OCI-LY3 (cell line): ENCODE measurements around the gene OR2T33.

Experiments used
- EZH2phosphoT487 ChIP-seq: fragments of 200-600 bp; shearing (Covaris generic); IDR thresholded peaks from 2 replicates; pipeline ENCODE4 v1.6.1; 2018; ENCODE audit warnings: antibody characterized with exemption, mixed run types, low read depth
- TF ChIP-seq, protein P1 (sequence below): fragments of 200-600, 300-600 bp; sonication (generic); IDR thresholded peaks from 2 replicates; pipeline ENCODE4 v1.5.1; 2014; ENCODE audit warnings: antibody characterized with exemption, low read length, low read depth

DNA sequence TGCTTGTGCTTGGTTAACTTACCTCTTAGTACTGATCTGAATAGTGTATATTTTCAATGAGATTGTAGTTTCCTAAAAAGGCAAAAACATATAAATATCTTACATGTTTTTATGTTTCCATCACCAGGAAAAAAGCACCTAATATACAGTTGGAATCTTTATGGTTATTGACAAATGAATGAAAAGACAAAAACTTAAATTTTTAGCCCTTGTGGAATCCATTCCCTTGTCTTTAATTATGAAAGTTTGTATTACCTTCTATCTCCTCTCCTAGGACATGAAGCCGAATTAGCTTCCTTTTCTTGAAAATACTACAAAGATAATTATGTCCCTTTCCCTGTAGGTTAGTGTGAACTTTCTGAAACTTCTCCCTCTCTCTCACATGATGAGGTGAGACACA lies 25.5 kb upstream of the OR2T33 start, which contains the start of gene OR2T12:
- TF ChIP-seq, protein P1, sequence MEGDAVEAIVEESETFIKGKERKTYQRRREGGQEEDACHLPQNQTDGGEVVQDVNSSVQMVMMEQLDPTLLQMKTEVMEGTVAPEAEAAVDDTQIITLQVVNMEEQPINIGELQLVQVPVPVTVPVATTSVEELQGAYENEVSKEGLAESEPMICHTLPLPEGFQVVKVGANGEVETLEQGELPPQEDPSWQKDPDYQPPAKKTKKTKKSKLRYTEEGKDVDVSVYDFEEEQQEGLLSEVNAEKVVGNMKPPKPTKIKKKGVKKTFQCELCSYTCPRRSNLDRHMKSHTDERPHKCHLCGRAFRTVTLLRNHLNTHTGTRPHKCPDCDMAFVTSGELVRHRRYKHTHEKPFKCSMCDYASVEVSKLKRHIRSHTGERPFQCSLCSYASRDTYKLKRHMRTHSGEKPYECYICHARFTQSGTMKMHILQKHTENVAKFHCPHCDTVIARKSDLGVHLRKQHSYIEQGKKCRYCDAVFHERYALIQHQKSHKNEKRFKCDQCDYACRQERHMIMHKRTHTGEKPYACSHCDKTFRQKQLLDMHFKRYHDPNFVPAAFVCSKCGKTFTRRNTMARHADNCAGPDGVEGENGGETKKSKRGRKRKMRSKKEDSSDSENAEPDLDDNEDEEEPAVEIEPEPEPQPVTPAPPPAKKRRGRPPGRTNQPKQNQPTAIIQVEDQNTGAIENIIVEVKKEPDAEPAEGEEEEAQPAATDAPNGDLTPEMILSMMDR, result no peak
- no peak for TF ChIP-seq EZH2phosphoT487
